ENCODE measurements around the gene TFAP2C. TPM values are rescaled to one million over a fixed set of nuclear protein-coding genes. Genes with fewer than 3 reads are reported as not detected.

TFAP2C gene
- total RNA-seq, 1 experiment from 2014 or later: 6.9 TPM

DNA sequence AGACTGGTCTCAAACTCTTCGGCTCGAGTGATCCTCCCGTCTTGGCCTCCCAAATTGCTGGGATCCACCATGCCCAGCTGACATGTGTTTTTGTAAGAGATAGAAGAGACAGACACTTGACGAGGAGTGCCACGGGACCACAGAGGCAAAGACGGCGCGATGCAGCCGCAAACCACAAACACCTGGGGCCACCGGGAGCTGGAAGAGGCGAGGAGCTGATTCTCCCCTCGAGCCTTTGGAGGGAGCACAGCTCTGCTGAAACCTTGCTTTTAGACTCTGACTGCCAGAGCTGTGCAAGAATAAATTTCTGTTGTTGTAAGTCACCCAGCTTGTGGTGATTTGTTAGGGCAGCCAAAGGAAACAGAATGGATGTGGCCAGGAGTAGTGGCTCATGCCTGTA lies 46.9 kb downstream of the TFAP2C start (continued):
- TF ChIP-seq EZH2phosphoT487 (IDR thresholded peaks at IDR 0.05; ENCODE audit: borderline replicate concordance): no peak
- TF ChIP-seq, protein P1, sequence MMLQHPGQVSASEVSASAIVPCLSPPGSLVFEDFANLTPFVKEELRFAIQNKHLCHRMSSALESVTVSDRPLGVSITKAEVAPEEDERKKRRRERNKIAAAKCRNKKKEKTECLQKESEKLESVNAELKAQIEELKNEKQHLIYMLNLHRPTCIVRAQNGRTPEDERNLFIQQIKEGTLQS (IDR thresholded peaks at IDR 0.05): no peak
- TF ChIP-seq ZFX (IDR thresholded peaks at IDR 0.05): no peak

DNA sequence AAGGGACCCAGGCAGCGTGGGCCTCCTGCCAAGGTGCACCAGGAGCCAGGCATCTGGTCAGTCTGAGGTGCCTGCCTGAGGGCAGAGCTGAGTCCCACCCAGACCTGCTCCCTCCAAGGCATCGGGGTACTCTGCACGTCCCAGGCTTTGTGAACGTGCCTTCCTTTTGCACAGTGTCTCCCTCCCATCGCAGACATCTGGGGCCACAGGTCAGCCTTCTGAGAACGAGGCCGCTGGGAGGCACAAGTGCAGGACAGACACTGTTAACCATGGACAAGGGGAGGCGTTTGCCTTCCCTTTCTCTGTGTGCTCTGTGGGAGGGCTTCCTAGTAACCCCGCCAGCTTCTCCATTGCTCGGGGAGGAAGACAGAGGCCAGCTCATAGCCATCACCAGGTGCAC lies 47.6 kb downstream of the TFAP2C start:
- BruUV-seq (replicated peaks): no TSS peak
- no peak overlapping the region for H3K27ac ChIP-seq (ENCODE audit: low read depth, low read length)
- no peaks in the 10 kb centered on the region for H3K9me3 ChIP-seq (ENCODE audit: control insufficient read depth in 1 of 2, insufficient read depth in 1 of 2, low read depth in 1 of 2, low read length in 2 of 2)
- no peaks in the 10 kb centered on the region for H3K79me2 ChIP-seq (ENCODE audit: insufficient read depth, low read length)
- ATAC-seq (no peak), DNase-seq (ENCODE audit: low read depth, low spot score) (no peak)
- H3K36me3 ChIP-seq (ENCODE audit: control insufficient read depth in 1 of 2, insufficient read depth in 2 of 2, low read length in 2 of 2): no peaks in the 10 kb centered on the region
- no peak for TF ChIP-seq SIN3A (IDR thresholded peaks at IDR 0.05; ENCODE audit: low read depth)
- no peak for TF ChIP-seq YY1 (IDR thresholded peaks at IDR 0.05; ENCODE audit: extremely low read depth, insufficient replicate concordance, low read depth, low read length)
- TF ChIP-seq POLR2A (IDR thresholded peaks at IDR 0.05; ENCODE audit: borderline replicate concordance, extremely low read depth, insufficient read depth, insufficient read length): no peak
- TF ChIP-seq POLR2AphosphoS5 (IDR thresholded peaks at IDR 0.05; ENCODE audit: low read depth, low read length): no peak
- no peak for TF ChIP-seq EZH2 (IDR thresholded peaks at IDR 0.05)
- TF ChIP-seq FOSL1 (IDR thresholded peaks at IDR 0.05; ENCODE audit: low read depth): no peak
- TF ChIP-seq, protein P2, sequence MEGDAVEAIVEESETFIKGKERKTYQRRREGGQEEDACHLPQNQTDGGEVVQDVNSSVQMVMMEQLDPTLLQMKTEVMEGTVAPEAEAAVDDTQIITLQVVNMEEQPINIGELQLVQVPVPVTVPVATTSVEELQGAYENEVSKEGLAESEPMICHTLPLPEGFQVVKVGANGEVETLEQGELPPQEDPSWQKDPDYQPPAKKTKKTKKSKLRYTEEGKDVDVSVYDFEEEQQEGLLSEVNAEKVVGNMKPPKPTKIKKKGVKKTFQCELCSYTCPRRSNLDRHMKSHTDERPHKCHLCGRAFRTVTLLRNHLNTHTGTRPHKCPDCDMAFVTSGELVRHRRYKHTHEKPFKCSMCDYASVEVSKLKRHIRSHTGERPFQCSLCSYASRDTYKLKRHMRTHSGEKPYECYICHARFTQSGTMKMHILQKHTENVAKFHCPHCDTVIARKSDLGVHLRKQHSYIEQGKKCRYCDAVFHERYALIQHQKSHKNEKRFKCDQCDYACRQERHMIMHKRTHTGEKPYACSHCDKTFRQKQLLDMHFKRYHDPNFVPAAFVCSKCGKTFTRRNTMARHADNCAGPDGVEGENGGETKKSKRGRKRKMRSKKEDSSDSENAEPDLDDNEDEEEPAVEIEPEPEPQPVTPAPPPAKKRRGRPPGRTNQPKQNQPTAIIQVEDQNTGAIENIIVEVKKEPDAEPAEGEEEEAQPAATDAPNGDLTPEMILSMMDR (IDR thresholded peaks at IDR 0.05 in 2 of 3, conservative IDR thresholded peaks at IDR 0.05 in 1 of 3; ENCODE audit: borderline replicate concordance in 1 of 3, insufficient read depth in 1 of 3, low read depth in 2 of 3, low read length in 2 of 3): no peak
- TF ChIP-seq RAD21 (IDR thresholded peaks at IDR 0.05; ENCODE audit: low read depth): no peak
- TF ChIP-seq, protein P3, sequence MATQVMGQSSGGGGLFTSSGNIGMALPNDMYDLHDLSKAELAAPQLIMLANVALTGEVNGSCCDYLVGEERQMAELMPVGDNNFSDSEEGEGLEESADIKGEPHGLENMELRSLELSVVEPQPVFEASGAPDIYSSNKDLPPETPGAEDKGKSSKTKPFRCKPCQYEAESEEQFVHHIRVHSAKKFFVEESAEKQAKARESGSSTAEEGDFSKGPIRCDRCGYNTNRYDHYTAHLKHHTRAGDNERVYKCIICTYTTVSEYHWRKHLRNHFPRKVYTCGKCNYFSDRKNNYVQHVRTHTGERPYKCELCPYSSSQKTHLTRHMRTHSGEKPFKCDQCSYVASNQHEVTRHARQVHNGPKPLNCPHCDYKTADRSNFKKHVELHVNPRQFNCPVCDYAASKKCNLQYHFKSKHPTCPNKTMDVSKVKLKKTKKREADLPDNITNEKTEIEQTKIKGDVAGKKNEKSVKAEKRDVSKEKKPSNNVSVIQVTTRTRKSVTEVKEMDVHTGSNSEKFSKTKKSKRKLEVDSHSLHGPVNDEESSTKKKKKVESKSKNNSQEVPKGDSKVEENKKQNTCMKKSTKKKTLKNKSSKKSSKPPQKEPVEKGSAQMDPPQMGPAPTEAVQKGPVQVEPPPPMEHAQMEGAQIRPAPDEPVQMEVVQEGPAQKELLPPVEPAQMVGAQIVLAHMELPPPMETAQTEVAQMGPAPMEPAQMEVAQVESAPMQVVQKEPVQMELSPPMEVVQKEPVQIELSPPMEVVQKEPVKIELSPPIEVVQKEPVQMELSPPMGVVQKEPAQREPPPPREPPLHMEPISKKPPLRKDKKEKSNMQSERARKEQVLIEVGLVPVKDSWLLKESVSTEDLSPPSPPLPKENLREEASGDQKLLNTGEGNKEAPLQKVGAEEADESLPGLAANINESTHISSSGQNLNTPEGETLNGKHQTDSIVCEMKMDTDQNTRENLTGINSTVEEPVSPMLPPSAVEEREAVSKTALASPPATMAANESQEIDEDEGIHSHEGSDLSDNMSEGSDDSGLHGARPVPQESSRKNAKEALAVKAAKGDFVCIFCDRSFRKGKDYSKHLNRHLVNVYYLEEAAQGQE (IDR thresholded peaks at IDR 0.05; ENCODE audit: low read depth): no peak
- no peak for TF ChIP-seq ZFX (IDR thresholded peaks at IDR 0.05)
- no peak for TF ChIP-seq ELF1 (IDR thresholded peaks at IDR 0.05; ENCODE audit: borderline replicate concordance, low read depth)
- no peak for TF ChIP-seq JUND (IDR thresholded peaks at IDR 0.05)
- no peak for TF ChIP-seq SRF (IDR thresholded peaks at IDR 0.05; ENCODE audit: low read depth)
- no peak for TF ChIP-seq CBX3 (IDR thresholded peaks at IDR 0.05; ENCODE audit: low read depth)
- no peak for TF ChIP-seq CEBPB (IDR thresholded peaks at IDR 0.05; ENCODE audit: low read depth)
- H3K9me2 ChIP-seq (ENCODE audit: insufficient read depth): no peaks in the 10 kb centered on the region
- H3K4me1 ChIP-seq (ENCODE audit: control insufficient read depth in 1 of 2, insufficient read depth in 2 of 2, low read length in 2 of 2): no peaks in the 10 kb centered on the region
- H3K9ac ChIP-seq (ENCODE audit: low read length): no peak overlapping the region
- no peak overlapping the region for H3K4me3 ChIP-seq (replicated peaks in 1 of 2; ENCODE audit: low read depth in 1 of 2, low read length in 2 of 2)
- ChIA-PET RAD21 (ENCODE audit: low non-redundant PET in 1 of 2, low total read pairs in 2 of 2, uncharacterized antibody in 2 of 2, unreplicated experiment in 2 of 2) (no interaction called here), POLR2A (interaction anchor here (1.3 kb wide), 1 partner anchor 8 kb away, joined by 3 read pairs; no protein-coding TSS in a partner anchor), CTCF (no interaction called here)
- intact Hi-C loops (cut with micrococcal nuclease): no loop called here
- H2AFZ ChIP-seq (ENCODE audit: low read depth, low read length, poor library complexity, severe bottlenecking): no peak overlapping the region
- no peaks in the 10 kb centered on the region for H3K27me3 ChIP-seq (ENCODE audit: insufficient read depth, low read length)
- H3K4me2 ChIP-seq (ENCODE audit: low read length): no peak overlapping the region
- no peaks in the 10 kb centered on the region for H4K20me1 ChIP-seq (ENCODE audit: insufficient read depth)
